ENCODE data around the gene CLCN2.
"Not testable (repeated sequence)": the region's sequence is repeated elsewhere in the genome, so short reads cannot be mapped to it uniquely, and the experiment has no call there.

Gene CLCN2

DNA sequence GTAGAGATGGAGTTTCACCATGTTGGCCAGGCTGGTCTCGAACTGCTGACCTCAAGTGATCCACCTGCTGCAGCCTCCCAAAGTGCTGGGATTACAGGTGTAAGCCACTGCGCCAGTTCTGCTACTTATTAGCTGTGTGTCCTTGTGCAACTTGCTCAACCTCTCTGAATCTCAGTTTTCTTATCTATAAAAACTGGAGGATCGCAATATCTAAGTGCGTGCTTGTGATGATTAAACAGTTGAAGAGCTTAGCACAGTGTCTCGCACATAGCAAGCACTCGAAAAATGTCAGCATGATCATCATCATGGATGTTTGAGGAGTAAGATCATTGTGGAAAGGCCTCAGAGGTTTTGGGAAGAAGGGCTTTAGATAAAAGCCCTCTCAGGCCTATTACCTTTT lies 10.8 kb downstream of the CLCN2 start:
- DNase-seq (ENCODE audit: low spot score), result no peak
- Mint-ChIP-seq H3K27me3 (ENCODE audit: low read depth) (no peaks in the 10 kb centered on the region), H3K36me3 (ENCODE audit: low read depth) (no peaks in the 10 kb centered on the region), H3K4me3 (no peak overlapping the region), H3K27ac (no peak overlapping the region), H3K4me1 (ENCODE audit: low read depth) (peaks cover 5% of the 10 kb centered on the region), H3K9me3 (no peaks in the 10 kb centered on the region)

DNA sequence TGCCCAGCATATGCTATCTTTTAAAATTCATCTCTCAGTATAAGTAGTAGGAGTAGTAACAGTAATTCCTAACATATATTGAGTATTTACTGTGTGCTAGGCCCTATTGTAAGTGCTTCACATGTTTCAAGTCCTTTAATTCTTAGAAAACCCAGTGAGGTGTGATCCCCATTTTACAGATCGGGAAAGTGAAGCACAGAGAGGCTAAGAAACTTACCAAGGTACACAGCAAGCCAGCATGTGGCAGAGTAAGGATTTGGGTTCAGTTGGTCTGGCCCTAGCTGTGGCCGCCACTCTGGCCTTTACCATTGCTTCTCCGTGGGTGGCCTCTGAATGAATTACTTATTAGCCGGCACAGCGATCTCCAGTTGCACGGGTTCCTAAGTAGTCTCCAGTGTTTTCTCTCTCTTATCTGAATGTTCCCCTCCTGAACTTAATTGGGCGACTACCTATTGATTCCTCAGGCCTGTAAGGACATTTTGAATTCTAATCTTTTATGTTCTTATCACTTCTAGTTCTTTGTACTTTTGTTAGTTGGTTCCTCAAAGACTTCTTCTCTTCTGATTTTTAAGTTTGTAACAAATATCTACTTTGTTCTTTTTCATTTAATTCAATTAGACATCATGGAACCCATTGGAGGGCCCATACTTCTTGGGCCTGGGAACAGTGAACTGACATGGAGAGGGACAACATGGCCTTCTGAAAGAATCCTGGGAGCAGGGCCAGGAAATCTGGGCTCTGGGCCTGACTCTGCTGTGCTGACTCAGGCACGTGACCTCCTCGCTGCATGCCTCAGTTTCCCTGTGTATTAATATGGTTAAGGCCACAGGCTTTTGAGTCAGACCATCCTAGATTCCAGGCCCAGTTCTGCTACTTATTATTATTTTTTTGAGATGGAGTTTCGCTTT lies 11.6 kb downstream of the CLCN2 start:
- Mint-ChIP-seq H3K27ac (no peak overlapping the region), H3K4me3 (no peak overlapping the region), H3K36me3 (ENCODE audit: low read depth) (no peaks in the 10 kb centered on the region), H3K27me3 (ENCODE audit: low read depth) (no peaks in the 10 kb centered on the region), H3K4me1 (ENCODE audit: low read depth) (peaks cover 5% of the 10 kb centered on the region), H3K9me3 (no peaks in the 10 kb centered on the region)
- DNase-seq (ENCODE audit: low spot score), result no peak

DNA sequence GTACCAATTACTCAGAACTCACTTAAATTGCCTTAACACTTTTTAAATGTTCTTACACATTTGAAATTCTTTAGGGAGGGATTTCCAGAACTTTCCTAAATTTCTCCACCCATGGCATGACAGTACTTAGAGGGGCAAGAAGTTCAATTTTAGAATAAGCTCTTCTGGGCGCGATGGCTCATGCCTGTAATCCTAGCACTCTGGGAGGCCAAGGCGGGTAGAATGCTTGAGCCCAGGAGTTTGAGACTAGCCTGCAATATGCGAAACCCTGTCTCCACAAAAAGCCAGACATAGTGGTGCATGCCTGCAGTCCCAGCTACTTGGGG lies 13.4 kb downstream of the CLCN2 start:
- H3K27ac Mint-ChIP-seq, result no peak overlapping the region
- no peaks in the 10 kb centered on the region for H3K27me3 Mint-ChIP-seq (ENCODE audit: low read depth)
- DNase-seq (ENCODE audit: low spot score), result no peak
- no peaks in the 10 kb centered on the region for H3K9me3 Mint-ChIP-seq
- no peak overlapping the region for H3K4me3 Mint-ChIP-seq
- no peaks in the 10 kb centered on the region for H3K36me3 Mint-ChIP-seq (ENCODE audit: low read depth)
- H3K4me1 Mint-ChIP-seq (ENCODE audit: low read depth), result peaks cover 4% of the 10 kb centered on the region

DNA sequence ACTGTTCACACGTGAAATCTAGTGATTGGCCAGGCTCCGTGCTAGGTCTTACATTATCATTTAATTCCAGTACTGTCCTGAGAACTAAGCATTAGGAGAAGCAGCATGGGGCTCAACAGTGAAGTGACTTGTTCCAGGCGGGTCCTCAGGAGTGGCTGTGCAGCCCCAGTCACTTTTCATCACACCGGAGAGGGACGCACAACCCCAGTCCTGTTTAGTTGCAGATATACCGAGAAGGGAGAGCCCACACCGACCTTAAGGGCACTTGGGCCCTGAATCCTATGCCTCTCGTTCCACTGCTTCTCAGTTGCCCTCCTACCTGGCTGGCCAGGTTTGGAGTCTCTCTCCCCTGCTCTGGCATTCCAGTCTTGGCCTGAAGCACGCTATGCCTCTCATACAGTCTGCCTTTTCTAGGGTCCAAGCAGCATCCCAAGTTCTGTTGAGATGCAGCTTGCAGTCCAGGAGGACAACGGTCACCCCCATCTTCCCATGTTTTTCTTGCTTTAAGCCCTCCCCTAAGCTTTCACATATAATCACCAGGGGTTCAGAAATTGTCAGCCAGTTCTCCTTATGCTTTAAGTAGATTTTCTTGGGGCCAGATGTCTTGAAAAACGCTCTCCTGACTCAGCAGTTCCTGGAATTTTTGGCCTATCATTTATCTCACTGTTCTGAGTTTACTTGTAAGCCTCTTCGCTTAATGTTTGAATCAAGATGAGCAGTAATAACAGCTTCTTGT lies 13.9 kb downstream of the CLCN2 start:
- no peak overlapping the region for H3K27ac Mint-ChIP-seq

DNA sequence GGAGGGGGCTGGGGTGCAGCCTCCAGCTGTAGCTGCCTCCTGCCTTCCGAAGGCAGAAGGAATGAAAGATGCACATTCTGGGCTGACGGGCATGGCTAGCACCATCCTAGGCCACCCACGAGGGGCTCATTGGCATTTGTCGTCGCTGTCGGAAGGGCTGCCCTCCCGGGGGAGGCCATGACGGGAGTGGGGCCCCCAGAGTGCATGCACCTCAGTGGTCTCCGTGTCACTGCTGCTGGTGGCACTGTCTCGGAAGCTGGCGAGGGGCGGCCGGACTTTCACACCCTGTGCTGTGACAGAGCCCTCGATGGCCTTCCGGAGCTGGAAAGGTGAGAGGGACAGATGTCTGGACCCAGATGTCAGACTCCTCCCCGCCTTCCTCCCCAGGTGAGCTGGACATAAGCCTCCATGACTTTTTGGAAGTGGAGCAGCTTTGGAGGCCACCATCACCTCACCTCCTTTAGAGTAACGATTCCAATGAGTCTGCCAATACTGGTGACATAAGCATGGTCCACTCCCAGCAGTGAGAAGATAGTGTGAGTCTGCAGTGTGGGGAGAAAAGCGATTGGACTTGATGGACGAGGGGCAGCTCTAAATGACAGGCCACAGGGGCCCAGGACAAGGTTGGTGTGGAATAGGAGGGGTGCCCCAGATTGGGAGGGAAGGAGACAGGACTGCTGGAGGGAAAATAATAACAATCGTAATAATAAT lies 14.8 kb downstream of the CLCN2 start:
- Mint-ChIP-seq H3K9me3 (no peaks in the 10 kb centered on the region), H3K27me3 (ENCODE audit: low read depth) (no peaks in the 10 kb centered on the region), H3K36me3 (ENCODE audit: low read depth) (no peaks in the 10 kb centered on the region), H3K27ac (no peak overlapping the region), H3K4me1 (ENCODE audit: low read depth) (peaks cover 4% of the 10 kb centered on the region), H3K4me3 (no peak overlapping the region)
- no peak for DNase-seq (ENCODE audit: low spot score)

More for the DNA sequence above, 13.9 kb downstream of the CLCN2 start:
- Mint-ChIP-seq H3K4me1 (ENCODE audit: low read depth) (peaks cover 4% of the 10 kb centered on the region), H3K9me3 (no peaks in the 10 kb centered on the region), H3K27me3 (ENCODE audit: low read depth) (no peaks in the 10 kb centered on the region), H3K36me3 (ENCODE audit: low read depth) (no peaks in the 10 kb centered on the region), H3K4me3 (no peak overlapping the region)
- DNase-seq (ENCODE audit: low spot score), result no peak

DNA sequence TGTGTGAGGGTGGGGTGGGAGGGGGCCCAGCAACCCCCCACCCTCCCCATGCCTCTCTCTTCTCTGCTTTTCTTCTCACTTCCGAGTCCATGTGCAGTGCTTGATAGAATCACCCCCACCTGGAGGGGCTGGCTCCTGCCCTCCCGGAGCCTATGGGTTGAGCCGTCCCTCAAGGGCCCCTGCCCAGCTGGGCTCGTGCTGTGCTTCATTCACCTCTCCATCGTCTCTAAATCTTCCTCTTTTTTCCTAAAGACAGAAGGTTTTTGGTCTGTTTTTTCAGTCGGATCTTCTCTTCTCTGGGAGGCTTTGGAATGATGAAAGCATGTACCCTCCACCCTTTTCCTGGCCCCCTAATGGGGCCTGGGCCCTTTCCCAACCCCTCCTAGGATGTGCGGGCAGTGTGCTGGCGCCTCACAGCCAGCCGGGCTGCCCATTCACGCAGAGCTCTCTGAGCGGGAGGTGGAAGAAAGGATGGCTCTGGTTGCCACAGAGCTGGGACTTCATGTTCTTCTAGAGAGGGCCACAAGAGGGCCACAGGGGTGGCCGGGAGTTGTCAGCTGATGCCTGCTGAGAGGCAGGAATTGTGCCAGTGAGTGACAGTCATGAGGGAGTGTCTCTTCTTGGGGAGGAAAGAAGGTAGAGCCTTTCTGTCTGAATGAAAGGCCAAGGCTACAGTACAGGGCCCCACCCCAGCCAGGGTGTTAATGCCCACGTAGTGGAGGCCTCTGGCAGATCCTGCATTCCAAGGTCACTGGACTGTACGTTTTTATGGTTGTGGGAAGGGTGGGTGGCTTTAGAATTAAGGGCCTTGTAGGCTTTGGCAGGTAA lies 15.9 kb downstream of the CLCN2 start:
- H3K4me3 Mint-ChIP-seq, result no peak overlapping the region
- H3K27me3 Mint-ChIP-seq (ENCODE audit: low read depth), result no peaks in the 10 kb centered on the region
- no peaks in the 10 kb centered on the region for H3K9me3 Mint-ChIP-seq
- H3K27ac Mint-ChIP-seq, result no peak overlapping the region
- no peak for DNase-seq (ENCODE audit: low spot score)
- H3K36me3 Mint-ChIP-seq (ENCODE audit: low read depth), result no peaks in the 10 kb centered on the region
- H3K4me1 Mint-ChIP-seq (ENCODE audit: low read depth), result peaks cover 4% of the 10 kb centered on the region

- no peaks in the 10 kb centered on the region for H3K36me3 Mint-ChIP-seq (ENCODE audit: low read depth)
- DNase-seq (ENCODE audit: low spot score), result no peak
- H3K27ac Mint-ChIP-seq, result no peak overlapping the region
- no peak overlapping the region for H3K4me3 Mint-ChIP-seq
- H3K4me1 Mint-ChIP-seq (ENCODE audit: low read depth), result peaks cover 4% of the 10 kb centered on the region
- no peaks in the 10 kb centered on the region for H3K9me3 Mint-ChIP-seq
- no peaks in the 10 kb centered on the region for H3K27me3 Mint-ChIP-seq (ENCODE audit: low read depth)
Observed at GRCh38 chr3:184344579-184345316, 16.7 kb downstream of the CLCN2 start.

DNA sequence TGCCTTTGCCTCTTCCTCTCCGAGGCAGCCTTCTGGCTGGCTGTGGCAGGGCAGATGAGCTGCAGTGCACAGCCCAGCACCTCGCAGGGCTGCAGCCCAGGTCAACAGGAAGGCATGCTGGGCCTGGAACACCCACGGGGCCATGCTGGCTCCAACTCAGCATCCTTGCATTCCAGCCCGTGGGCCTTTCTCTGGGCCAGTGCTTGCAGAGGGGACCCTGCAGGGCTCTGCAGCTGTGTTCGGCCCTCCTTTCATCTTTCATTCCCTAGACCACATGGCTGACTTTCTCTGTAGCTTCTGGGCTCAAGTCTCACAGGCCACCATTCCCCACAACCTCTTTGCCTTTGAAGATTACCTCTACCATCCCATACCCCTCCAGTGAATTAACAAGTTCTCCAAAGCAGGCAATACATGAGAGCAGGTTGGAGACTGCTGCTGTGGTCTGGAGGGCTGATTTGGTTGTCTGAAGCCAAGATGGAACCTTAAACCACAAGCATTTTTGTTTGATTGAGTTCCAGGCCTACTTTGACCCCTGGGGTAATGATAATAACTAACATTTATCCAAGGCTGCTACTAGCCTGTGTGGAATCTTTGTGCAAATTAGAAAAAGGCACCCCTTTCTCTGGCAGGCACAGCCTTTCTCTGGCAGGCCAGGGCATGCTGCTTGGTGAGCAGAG lies 18.1 kb downstream of the CLCN2 start:
- no peak overlapping the region for H3K27ac Mint-ChIP-seq

DNA sequence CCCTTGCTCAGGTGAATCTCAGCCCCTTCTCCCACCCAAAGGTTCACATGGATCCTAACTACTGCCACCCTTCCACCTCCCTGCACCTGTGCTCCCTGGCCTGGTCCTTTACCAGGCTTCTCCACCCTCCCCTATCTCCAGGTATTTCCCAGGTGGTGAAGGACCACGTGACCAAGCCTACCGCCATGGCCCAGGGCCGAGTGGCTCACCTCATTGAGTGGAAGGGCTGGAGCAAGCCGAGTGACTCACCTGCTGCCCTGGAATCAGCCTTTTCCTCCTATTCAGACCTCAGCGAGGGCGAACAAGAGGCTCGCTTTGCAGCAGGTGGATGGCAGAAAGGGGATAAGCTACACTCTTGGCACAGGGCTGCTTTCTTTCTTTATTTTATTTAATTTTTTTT lies 19.5 kb downstream of the CLCN2 start:
- no peaks in the 10 kb centered on the region for H3K9me3 Mint-ChIP-seq
- H3K36me3 Mint-ChIP-seq (ENCODE audit: low read depth), result no peaks in the 10 kb centered on the region
- no peak overlapping the region for H3K27ac Mint-ChIP-seq
- H3K4me3 Mint-ChIP-seq, result no peak overlapping the region
- peaks cover 6% of the 10 kb centered on the region for H3K4me1 Mint-ChIP-seq (ENCODE audit: low read depth)
- no peak for DNase-seq (ENCODE audit: low spot score)
- no peaks in the 10 kb centered on the region for H3K27me3 Mint-ChIP-seq (ENCODE audit: low read depth)

More for the DNA sequence above, 18.1 kb downstream of the CLCN2 start:
- Mint-ChIP-seq H3K36me3 (ENCODE audit: low read depth) (no peaks in the 10 kb centered on the region), H3K27me3 (ENCODE audit: low read depth) (no peaks in the 10 kb centered on the region), H3K9me3 (no peaks in the 10 kb centered on the region), H3K4me3 (no peak overlapping the region), H3K4me1 (ENCODE audit: low read depth) (peaks cover 4% of the 10 kb centered on the region)
- no peak for DNase-seq (ENCODE audit: low spot score)

- H3K9me3 Mint-ChIP-seq; H3K4me3 Mint-ChIP-seq; H3K27ac Mint-ChIP-seq; DNase-seq (ENCODE audit: low spot score); H3K36me3 Mint-ChIP-seq (ENCODE audit: low read depth); H3K27me3 Mint-ChIP-seq (ENCODE audit: low read depth): not testable (repeated sequence)
- H3K4me1 Mint-ChIP-seq (ENCODE audit: low read depth), result peaks cover 19% of the 10 kb centered on the region
Observed at GRCh38 chr3:184339451-184340135, 21.8 kb downstream of the CLCN2 start.

DNA sequence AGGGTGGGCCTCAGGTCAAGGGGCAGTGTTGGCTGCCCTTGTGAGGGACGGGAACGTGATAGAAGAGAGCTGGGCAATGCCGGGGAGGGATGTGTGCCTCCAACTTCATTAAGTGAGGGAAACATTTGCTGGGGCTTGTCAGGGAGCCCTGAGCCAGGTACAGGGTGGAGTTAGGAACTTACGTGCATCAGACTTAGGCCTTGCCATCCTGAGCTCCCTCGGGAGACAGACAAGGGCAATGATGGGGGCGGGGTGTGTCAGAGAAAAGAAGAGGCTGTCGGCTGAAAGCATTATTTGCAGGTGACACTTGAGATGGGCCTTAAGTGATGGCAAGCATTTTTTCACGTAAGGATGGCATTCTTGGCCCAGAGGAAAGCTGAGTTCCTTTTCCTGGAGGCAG lies 22.4 kb downstream of the CLCN2 start:
- DNase-seq (ENCODE audit: low spot score), result no peak
- peaks cover 9% of the 10 kb centered on the region for H3K36me3 Mint-ChIP-seq (ENCODE audit: low read depth)
- H3K4me1 Mint-ChIP-seq (ENCODE audit: low read depth), result peaks cover 25% of the 10 kb centered on the region
- no peak overlapping the region for H3K27ac Mint-ChIP-seq
- H3K9me3 Mint-ChIP-seq, result no peaks in the 10 kb centered on the region
- H3K27me3 Mint-ChIP-seq (ENCODE audit: low read depth), result no peaks in the 10 kb centered on the region
- no peak overlapping the region for H3K4me3 Mint-ChIP-seq

DNA sequence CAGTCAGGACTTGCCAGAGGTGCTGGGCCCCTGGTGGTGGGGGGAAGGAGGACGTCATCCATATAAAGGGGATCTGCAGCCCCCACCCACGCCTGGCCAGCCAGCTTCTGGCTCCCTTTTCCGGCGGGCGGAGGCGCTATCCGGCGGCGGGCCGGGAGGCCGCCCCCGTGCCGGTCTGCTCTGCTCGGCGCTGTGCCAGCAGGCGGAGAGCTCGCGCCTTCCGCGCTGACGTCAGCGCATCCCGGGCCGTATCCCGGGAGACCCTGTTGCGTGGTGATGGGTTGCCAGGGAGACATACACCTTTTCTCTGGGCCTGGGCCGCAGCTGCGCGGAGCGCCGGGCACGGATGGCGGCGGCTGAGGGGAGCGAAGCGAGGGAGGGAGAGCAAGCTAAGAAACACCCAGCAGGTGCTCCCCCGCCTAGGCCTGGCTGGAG lies 22.9 kb downstream of the CLCN2 start:
- no peak for DNase-seq (ENCODE audit: low spot score)
- Mint-ChIP-seq H3K4me1 (ENCODE audit: low read depth) (peaks cover 30% of the 10 kb centered on the region), H3K4me3 (no peak overlapping the region), H3K27me3 (ENCODE audit: low read depth) (no peaks in the 10 kb centered on the region), H3K9me3 (no peaks in the 10 kb centered on the region), H3K36me3 (ENCODE audit: low read depth) (peaks cover 13% of the 10 kb centered on the region), H3K27ac (no peak overlapping the region)
